GM19438 (cell line): Measurements from ENCODE around the gene NR1D2.

Source experiments
- ATAC-seq: cut with Tn5 transposase; IDR thresholded peaks from one replicate; pipeline ENCODE4 v1.9.1; 2021; ENCODE audit warnings: low read depth; ENCODE audit not compliant: unreplicated experiment

NR1D2 gene

DNA sequence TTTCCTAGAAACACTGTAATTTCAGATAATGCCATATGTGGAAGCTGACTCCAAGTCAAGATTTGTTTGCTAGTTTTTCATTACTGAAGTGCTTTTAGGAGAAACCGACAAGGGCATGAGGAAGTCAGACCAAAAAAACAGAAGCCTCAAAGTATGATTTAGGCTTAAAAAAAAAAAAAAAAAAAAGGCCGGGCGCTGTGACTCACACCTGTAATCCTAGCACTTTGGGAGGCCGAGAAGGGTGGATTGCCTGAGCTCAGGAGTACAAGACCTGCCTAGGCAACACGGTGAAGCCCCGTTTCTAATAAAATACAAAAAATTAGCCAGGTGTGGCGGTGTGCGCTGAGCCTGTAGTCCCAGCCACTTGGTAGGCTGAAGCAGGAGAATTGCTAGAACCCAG is 16.6 kb upstream of the NR1D2 start:
- no peak for ATAC-seq

- no peak for ATAC-seq
Measured at GRCh38 chr3:23931597-23931996, 13.5 kb upstream of the NR1D2 start.

- no peak for ATAC-seq
Measured at GRCh38 chr3:23932571-23932970, 12.5 kb upstream of the NR1D2 start.

- no peak for ATAC-seq
Measured at GRCh38 chr3:23934253-23934652, 10.8 kb upstream of the NR1D2 start.

GRCh38 chr3:23937296-23937695 is 7.8 kb upstream of the NR1D2 start:
- ATAC-seq: no peak

DNA sequence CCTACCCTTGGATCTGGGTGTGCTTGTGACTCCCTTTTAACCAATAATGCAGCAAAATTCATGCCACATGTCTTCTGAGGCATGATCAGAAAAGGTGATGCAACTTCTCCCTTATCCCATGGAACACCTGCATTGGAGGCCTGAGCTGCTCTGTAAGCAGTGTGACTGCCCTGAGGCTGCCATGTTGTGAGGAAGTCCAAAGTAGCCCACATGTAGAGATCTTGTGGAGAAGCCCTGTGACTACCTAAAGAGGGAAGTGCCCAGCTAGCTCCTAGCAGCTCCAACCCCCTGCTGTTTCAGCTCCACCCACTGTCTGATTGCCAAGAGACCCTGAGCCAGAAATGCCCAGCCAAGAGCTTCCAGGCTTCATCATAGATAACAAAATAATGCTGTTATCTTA is 6.4 kb upstream of the NR1D2 start:
- ATAC-seq: no peak

DNA sequence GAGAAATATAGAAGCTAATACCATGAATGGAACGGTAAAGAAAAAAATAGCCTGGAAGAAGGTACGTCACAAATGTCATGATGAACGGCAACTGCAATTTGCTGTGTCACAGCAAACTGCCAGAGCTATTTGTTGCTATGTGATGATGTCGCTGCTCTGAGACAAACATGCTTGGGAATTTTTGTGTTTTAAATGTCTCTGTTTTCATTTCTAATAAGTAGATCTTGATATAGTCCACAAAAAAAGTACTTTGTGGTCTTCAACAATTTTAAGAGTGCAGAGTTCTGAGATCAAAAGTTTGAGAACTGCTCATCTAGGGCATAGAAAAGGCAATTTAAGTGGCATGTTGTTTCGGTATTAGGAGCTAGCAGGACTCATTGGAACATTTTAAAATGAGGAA is 4.3 kb upstream of the NR1D2 start:
- ATAC-seq: no peak

DNA sequence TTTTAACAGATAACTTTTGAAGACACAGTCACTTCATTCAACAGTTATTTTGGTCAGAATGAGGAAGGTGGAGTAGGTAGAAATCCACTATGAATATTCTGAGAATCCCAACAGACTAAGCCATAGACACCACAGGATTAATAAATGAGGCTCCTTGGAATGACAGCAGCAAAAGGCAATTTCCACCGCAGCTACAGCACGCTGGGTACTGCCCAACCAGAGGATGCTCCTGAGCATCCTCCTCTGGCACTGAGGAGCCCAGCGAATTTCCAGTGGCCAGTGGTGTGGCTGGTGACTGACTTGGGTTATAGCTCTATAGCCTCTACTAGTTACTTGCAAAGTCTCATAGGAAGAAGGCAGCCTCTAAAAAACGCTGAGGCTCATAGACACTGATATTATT is 3.6 kb upstream of the NR1D2 start:
- ATAC-seq: no peak

- no peak for ATAC-seq
Measured at GRCh38 chr3:23942546-23942945, 2.5 kb upstream of the NR1D2 start.

GRCh38 chr3:23944007-23944783 is 891 bp upstream of the NR1D2 start:
- no peak for ATAC-seq

- no peak for ATAC-seq
Measured at GRCh38 chr3:23945663-23945912, 502 bp downstream of the NR1D2 start.

DNA sequence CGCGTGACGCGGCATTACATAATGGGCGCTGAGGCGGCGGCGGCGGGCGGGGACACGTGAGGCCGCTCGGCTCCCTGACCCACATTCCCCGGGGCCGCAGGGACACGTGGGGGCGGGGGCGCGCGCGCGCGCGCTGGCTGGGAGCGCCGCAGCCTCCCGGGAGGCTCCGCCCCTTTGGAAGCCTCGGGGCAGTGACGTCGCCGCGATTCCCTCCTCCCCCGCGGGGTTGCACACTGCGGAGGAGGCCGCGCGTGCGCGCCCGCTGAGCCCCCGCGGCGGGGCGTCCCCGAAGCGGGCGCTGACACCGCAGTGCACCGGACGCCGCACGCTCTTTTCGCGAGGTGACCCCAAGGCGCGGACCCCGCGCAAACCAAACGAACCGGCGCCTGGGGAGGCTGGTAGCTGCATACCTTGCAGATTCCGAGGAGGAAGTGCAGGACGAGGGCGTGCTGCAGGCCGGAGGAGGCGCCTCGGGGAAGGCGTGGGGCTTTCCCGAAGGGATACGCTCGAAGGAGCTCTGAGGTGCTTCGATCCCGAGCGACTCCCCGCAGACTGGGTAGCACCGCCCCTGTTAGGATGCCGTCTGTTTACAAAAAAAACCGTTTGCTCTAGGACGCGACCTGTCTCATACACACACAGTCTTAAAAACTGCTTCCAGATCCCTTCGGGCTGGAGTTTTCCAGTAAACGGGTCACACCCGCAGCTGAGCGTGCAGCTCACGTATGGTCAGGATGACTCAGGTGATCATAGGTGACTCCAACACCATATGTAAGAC is 1.0 kb downstream of the NR1D2 start:
- peak; percentile 75 for ATAC-seq

GRCh38 chr3:23948761-23949160 is 3.7 kb downstream of the NR1D2 start:
- ATAC-seq: no peak

GRCh38 chr3:23949784-23950183 is 4.7 kb downstream of the NR1D2 start:
- peak; percentile 19 for ATAC-seq

DNA sequence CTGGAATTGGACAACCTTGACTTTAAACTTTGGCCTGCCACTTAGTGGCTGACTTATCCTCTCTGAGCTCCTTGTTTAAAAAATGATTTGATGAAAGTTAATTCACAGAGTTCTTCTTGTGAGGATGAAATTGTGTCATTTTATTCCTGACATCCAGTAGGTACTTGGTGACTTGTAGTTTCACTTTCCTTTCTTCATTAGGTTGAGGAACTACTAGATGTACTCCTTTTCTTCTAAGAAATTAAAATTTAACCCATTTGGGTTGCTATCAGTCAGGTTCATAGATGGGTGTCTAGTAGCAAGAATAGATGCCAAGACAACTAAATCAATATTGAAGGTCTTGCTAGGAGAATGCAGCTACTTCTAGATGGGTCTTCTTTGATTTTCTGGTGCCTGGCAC is 5.2 kb downstream of the NR1D2 start:
- peak; percentile 33 for ATAC-seq

GRCh38 chr3:23952646-23953045 is 7.6 kb downstream of the NR1D2 start:
- ATAC-seq: peak; percentile 38

- no peak for ATAC-seq
Measured at GRCh38 chr3:23953523-23953922, 8.4 kb downstream of the NR1D2 start.

DNA sequence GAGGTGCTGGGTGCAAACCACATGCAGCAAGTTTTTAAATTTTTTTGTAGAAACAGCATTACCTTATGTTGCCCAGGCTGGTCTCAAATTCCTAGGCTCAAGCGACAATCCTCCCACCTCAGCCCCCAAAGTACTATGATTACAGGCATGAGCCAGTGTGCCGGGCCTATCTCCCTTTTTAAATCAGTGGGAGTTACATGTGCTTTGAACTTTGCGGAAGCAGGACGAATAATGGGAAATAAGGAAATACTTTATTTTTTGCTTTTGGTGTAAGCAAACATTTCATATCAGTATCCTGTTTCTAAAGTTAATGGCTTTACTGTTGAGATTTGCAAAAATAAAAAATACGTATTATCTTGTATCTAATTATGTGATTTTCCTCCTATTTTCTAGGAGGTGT is 9.1 kb downstream of the NR1D2 start:
- ATAC-seq: no peak

GRCh38 chr3:23956701-23957100 is 11.6 kb downstream of the NR1D2 start:
- ATAC-seq: no peak

- no peak for ATAC-seq
Measured at GRCh38 chr3:23959135-23959900, 14.2 kb downstream of the NR1D2 start.

DNA sequence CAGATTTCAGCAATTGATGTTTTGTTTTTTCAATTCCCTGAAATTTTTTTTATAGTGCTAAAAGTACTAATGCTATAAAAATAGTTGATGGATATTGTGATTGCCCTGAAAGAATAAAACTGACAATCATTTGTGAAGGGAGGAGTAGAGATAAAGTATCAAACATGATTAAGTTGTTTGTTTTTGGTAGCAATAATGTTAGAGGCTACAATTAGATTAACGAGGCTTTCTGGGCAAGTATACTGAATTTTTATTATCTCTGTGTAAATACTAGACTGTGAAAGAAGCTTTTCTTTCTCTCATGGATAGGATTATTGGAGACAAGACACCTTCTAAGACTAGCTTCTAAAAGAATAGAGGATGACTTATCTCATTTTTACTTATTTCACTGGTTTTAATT is 15.6 kb downstream of the NR1D2 start:
- ATAC-seq: no peak

DNA sequence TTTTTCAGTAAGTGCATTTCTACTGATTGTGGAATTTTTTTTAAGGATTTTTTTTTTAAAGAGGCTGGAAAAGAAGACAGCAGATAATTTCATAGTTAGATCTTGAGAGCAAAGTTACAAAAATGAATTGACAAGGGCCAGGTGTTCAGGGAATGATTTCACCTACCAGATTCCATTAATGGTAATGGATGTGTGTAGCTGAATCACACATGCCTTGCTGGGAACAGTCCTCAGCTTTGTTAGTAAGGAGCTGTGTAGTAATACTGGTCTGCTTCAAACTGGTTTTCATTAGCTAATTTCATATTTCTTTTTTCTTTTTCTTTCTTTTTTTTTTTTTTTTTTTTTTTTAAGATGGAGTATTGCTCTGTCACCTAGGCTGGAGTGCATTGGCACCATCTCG is 16.0 kb downstream of the NR1D2 start:
- no peak for ATAC-seq
